GM11168 (cell line): ENCODE data around the gene XAB2.
"Not testable (repeated sequence)": the region's sequence is repeated elsewhere in the genome, so short reads cannot be mapped to it uniquely, and the experiment has no call there.

Experiments used
- in situ Hi-C: fragments of 300-500 bp; cut with MboI; formaldehyde crosslinking; loops from one replicate; pipeline ENCODE4 v1.12.0; 2022; ENCODE audit warnings: low sequenced_read_pairs; ENCODE audit not compliant: unreplicated experiment

Gene XAB2

GRCh38 chr19:7590256-7590655, 39.1 kb downstream of the XAB2 start:
- in situ Hi-C loops: no loop called here

- in situ Hi-C loops: no loop called here
Measured at GRCh38 chr19:7589822-7590221, 39.5 kb downstream of the XAB2 start.

DNA sequence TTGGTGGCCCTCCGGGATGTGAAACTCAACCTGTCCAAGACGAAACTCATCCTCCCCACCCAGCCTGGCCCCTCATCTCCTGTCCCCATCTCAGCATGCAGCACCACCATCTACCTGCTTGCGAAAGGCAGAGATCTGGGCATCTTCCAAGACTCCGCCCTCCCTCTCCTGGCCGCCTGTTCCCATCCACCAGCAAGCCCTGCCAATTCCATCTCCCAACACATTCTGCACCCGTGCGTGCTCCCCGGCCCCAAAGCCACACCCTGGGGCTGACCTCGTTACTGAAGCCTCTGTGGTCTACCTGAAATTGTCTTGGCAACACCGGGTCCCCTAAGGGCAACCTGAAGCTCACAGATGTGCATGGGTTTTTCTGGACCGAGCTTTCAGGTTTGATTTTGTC, 46.9 kb downstream of the XAB2 start:
- in situ Hi-C loops: no loop called here

DNA sequence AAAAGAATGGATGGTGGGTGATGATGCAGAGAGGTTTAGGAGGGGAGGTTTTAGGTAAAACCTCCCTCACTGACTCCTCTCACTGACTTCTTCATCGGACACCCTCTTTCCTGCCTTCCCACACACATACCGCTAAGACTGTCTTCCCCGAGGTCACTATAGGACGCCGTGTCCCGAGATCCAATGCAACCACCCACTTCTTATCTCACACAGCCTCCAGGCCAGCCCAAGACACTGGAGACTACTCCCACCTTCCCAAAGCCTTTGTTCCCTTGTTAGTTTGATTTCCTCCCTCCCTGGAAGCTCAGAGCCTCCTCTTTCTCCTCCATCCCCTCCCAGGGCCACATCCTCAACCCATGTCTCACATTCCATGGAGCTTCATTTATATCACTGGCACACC, 50.2 kb downstream of the XAB2 start:
- in situ Hi-C loops: no loop called here

DNA sequence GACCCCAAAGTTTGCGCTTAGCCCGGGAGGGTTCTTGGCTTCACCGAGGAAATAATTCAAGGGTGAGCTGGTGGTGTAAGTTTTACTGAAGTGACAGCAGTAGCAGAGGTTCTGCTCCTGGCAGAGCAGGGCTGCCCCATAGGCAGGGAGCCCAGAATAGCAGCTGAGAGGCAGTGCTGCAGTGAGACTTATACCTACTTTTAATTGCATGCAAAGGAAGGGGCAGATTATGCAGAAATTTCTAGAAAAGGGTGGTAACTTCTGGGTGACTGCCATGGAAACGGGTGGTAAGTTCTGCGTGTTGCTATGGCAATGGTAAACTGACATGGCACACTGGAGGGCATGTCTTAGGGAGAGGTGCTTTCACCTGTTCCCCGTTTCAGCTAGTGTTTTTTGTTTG, 51.2 kb downstream of the XAB2 start:
- in situ Hi-C loops: no loop called here

DNA sequence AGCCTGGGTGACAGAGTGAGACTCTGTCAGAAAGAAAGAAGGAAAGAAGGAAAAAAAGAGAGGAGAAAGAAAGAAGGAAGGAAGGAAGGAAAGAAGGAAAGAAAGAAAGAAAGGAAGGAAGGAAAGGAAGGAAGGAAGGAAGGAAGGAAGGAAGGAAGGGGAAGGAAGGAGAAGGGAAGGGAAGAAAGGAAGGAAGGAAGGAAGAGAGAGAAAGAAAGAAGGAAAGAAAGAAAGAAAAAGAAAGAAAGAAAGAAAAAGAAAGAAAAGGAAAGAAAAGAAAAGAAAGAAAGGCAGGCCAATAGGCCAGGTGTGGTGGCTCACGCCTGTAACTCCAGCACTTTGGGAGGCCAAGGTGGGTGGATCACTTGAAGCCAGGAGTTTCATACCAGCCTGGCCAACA, 51.9 kb downstream of the XAB2 start:
- in situ Hi-C loops: not testable (repeated sequence)

GRCh38 chr19:7575434-7576040, 53.8 kb downstream of the XAB2 start:
- in situ Hi-C loops: no loop called here

DNA sequence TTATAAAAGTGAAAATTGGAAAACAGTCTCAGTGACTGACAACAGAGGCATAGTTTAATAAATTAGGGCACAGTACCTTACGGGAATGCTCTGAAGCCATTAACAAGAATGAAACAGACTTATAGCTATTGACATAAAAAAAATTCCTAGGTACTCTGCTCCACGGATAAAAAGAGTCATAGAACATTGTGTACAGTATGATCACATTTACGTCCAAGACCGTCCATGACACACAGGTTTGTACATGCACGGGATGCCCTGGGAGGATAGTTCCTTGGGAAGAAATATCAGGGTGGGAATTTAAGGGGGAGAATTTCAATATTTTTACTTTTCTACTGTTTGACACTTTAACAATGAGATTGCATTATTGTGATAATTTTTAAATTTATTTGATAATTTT, 58.6 kb downstream of the XAB2 start:
- in situ Hi-C loops: loop anchor here (5.0 kb wide), 1 partner anchor 227 kb away; no protein-coding TSS in a partner anchor
